NCI-H82 treated with DMSO at 0.1 percent for 48 hours (cell line): ENCODE results near the gene EVC.

Source experiments
- DNase-seq: peaks from one replicate; lab custom pipeline; 2025; ENCODE audit not compliant: unreplicated experiment; lab: John Stamatoyannopoulos, UW

EVC gene

DNA sequence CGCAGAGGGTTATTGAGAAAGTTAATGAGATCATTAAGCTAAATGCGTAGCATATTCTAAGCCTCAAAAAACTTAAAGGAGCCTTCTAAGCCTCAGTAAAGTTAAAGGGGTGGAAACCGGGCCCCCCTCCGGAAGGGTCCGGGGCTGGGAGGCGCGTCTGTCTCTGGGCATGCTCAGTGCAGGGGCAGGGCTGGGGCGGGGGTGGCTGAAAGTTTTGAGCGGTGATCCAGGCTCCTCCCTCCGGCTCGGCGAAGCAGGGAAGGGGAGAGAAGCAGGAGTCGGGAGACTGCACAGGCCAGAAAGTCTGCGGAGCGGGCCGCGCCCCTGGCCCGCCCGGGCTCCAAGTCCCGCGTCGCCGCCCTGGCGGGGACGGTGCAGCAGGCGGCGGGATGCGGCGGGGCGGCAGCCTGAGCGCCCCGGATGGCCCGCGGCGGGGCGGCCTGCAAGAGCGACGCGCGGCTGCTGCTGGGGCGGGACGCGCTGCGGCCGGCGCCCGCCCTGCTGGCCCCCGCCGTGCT lies at the start of gene EVC:
Gene EVC (plus strand): TSS at position 241 of the 518 bp plus-strand sequence. CDS start 180 bp downstream, at position 421.
- DNase-seq, result peak; percentile 39

- no peak for DNase-seq
These were observed 49.8 kb upstream of the EVC start for GRCh38 chr4:5661237-5661636.

GRCh38 chr4:5662555-5662954 lies 48.4 kb upstream of the EVC start:
- no peak for DNase-seq

DNA sequence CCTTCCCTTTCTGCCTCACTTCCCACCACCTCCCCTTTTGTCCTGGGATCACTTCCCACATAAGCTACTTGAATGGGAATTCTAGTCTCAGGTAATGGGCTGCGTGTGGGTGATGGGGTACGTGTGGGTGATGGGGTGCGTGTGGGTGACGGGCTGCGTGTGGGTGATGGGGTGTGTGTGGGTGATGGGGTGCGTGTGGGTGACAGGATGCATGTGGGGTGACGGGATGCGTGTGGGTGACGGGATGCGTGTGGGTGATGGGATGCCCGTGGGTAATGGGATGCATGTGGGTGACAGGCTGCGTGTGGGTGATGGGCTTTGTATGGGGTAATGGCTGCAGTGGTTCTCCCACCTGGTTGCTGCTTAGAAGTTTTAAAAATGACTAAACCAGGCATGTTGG lies 46.2 kb upstream of the EVC start:
- no peak for DNase-seq

GRCh38 chr4:5666741-5667140 lies 44.3 kb upstream of the EVC start:
- DNase-seq, result no peak

DNA sequence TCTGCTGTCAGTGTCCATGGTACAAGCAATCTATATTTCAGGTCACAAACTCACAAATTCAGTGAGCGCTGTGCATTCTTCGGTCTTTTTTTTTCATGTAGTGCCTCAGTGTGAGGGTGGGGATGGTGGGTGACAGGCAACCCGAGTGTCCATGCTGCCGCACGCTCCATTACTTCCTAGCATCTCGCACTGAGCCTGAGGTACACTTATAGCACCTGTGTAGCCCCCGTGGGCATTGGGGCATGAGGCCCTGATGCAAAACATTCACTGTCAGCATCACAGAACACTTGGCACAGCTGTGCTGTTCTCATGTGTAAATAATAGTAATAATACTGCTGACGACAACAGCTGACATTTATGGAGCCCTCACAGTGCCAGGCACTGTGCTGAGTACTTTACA lies 34.2 kb upstream of the EVC start:
- no peak for DNase-seq

DNA sequence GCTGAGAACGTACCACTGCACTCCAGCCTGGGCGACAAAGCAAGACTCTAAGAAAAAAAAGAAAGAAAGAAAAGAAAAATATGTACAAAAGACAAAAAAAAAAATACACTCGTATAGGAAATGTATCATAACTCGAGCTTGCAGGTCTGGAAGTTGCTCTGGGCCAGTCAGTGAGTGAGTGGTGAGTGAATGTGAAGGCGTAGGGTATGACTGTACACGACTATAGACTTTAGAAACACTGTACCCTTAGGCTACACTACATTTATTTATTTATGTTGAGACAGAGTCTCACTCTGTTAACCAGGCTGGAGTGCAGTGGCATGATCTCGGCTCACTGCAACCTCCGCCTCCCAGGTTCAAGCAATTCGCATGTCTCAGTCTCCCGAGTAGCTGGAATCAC lies 32.0 kb upstream of the EVC start:
- DNase-seq, result no peak

- no peak for DNase-seq
These were observed 27.4 kb upstream of the EVC start for GRCh38 chr4:5683566-5683965.

DNA sequence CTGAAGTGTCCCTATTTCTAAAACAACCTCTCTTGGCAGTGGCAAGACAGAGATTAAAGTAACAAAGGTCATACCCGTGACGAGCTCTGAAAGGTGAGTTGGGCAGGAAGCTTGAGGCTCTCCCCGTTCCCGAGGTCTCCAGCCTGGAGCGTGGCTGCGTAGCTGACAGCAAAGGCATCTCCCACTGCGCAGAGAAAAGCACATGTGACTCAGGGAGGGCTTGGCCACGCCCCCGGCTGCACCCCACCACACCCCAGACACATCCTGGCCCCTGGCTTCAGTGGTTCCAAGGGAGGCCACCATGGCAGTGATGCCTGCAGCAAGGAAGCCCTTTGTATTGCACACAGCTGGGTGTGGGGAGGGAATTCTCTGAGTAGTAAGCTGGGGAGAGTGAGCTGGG lies 25.7 kb upstream of the EVC start:
- DNase-seq, result no peak

DNA sequence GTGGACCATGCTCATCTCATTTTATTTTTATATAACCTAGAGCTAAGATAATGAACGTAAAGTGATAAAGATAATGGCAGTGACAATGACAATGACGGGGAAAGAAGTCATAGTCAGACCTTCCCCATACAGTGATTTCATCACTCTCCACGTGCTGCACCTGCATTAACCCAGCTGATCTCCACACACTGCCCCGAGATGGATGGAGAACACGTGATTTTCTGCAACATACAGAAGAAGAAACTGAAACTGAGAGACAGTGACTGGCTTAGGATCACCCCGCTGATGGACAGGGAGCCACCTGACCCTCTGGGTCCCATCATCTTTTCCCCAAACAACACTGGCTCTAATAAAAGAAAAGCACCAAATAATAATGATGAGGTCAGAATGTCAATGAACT lies 24.7 kb upstream of the EVC start:
- DNase-seq, result no peak

DNA sequence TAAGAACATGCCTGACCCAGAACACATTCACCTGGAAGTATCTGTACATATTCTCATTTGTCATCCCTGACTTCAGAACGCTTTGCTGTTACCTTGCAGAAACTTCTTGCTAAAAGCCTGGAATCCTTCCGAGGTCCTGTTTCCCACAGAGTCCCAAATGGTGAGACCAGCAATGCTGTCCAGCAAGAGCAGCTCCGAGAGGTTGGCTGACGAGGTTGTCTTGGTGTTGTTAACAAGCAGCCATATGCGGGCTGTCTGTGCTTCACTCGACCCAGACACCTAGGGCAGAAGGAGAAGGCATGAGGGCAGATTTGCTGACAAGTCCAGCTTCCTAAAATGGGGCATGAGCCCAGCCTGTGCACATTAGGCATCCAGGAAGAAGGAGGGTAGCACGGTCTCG lies 21.9 kb upstream of the EVC start:
- DNase-seq, result no peak

- DNase-seq, result no peak
These were observed 19.4 kb upstream of the EVC start for GRCh38 chr4:5691491-5692132.

- no peak for DNase-seq
These were observed 17.1 kb upstream of the EVC start for GRCh38 chr4:5693871-5694270.

DNA sequence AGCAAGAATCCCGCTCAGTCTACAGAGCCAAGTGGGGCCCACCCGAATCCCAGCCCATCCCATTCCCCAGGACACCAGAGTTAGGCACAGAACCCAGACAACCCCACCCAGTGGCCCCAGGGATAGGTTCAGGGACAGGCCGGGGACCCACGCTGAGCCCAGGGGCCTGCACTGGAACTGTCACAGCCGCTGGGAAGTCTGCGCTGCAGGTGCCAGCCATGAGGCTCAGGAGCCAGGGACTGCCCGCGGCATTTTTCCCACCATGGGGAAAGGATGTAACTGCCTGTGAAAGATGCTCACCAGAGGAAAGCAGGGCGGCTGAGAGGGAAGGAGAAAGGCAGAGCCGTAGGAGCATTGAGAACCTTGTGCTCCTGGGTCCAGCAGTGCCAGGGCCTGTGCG lies 14.7 kb upstream of the EVC start:
- no peak for DNase-seq

GRCh38 chr4:5700459-5700858 lies 10.5 kb upstream of the EVC start:
- no peak for DNase-seq

DNA sequence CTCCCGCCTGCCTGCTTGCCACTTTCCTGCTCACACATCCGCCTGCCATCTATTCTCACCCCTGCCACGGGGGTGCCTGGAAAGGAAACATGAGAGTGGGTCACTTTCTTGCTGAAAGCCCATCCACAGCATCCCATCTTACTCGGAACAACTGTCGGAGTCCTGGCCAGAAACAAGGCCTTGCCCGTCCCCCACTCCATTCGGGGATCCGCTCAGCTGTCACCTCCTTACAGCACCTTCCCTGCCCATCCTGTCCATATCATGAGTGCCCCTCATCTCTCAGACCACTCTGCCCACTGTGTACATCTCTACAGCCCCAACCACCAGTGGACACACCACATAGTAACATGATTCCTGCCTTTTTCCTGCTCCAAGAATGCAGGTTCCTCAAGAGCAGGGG lies 9.0 kb upstream of the EVC start:
- no peak for DNase-seq

GRCh38 chr4:5703831-5704230 lies 7.2 kb upstream of the EVC start:
- no peak for DNase-seq

- DNase-seq, result no peak
These were observed 6.7 kb upstream of the EVC start for GRCh38 chr4:5704276-5704675.

GRCh38 chr4:5705647-5706320 lies 5.2 kb upstream of the EVC start:
- no peak for DNase-seq

- DNase-seq, result no peak
These were observed 4.3 kb upstream of the EVC start for GRCh38 chr4:5706486-5707290.

DNA sequence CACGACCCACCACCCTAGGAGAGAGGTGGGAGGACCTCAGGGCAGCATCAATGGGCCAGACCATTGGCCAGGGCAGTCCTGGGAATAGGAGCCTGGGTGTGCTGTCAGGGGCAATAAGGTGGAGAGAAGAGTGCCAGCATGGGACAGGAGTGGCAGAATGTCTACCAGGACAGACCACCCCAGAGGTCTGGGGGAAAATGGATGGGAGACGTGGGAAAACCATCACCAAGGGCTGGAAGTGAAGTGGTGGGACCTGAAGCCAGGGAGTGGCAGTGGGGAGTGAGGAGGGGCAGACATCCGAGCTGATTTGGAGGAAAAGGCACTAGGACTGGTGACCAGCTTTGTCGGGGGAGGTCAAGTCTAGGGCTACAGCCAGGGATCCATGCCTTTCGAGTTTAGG lies 3.6 kb upstream of the EVC start:
- no peak for DNase-seq
